ENCODE measurements around the gene BCL10.

BCL10 gene

GRCh38 chr1:85297855-85298629, 21.6 kb upstream of the BCL10 start:
- no peak for DNase-seq

GRCh38 chr1:85297538-85297854, 21.1 kb upstream of the BCL10 start:
- no peak for DNase-seq

GRCh38 chr1:85296980-85297379, 20.5 kb upstream of the BCL10 start:
- no peak for DNase-seq

- DNase-seq = no peak
Observed at GRCh38 chr1:85295654-85296053, 19.2 kb upstream of the BCL10 start.

GRCh38 chr1:85295006-85295431, 18.6 kb upstream of the BCL10 start:
- no peak for DNase-seq

- DNase-seq = no peak
Observed at GRCh38 chr1:85290826-85291225, 14.4 kb upstream of the BCL10 start.

- no peak for DNase-seq
Observed at GRCh38 chr1:85289848-85290335, 13.5 kb upstream of the BCL10 start.

- no peak for DNase-seq
Observed at GRCh38 chr1:85289207-85289847, 12.9 kb upstream of the BCL10 start.

- DNase-seq = no peak
Observed at GRCh38 chr1:85284202-85284601, 7.8 kb upstream of the BCL10 start.

- DNase-seq = no peak
Observed at GRCh38 chr1:85283475-85284199, 7.2 kb upstream of the BCL10 start.

- no peak for DNase-seq
Observed at GRCh38 chr1:85282424-85282823, 6.0 kb upstream of the BCL10 start.

- DNase-seq = no peak
Observed at GRCh38 chr1:85280636-85281035, 4.2 kb upstream of the BCL10 start.

GRCh38 chr1:85279458-85280080, 3.1 kb upstream of the BCL10 start:
- no peak for DNase-seq

GRCh38 chr1:85278853-85279314, 2.5 kb upstream of the BCL10 start:
- DNase-seq = no peak

- no peak for DNase-seq
Observed at GRCh38 chr1:85277802-85278201, 1.4 kb upstream of the BCL10 start.

- DNase-seq = no peak
Observed at GRCh38 chr1:85276978-85277639, 677 bp upstream of the BCL10 start.

GRCh38 chr1:85275701-85276214, 674 bp downstream of the BCL10 start:
- no peak for DNase-seq

GRCh38 chr1:85274969-85275453, 1.4 kb downstream of the BCL10 start:
- DNase-seq = no peak

GRCh38 chr1:85273397-85273796, 3.0 kb downstream of the BCL10 start:
- DNase-seq = no peak

- no peak for DNase-seq
Observed at GRCh38 chr1:85268801-85269585, 7.4 kb downstream of the BCL10 start.

- DNase-seq = no peak
Observed at GRCh38 chr1:85267313-85267712, 9.1 kb downstream of the BCL10 start.

- DNase-seq = no peak
Observed at GRCh38 chr1:85264150-85264549, 12.3 kb downstream of the BCL10 start.
